GM19099 (cell line): ENCODE measurements around the gene SLC18A3.

Source experiments
- POLR2A ChIP-seq: IDR thresholded peaks from 3 replicates; pipeline ENCODE4 v1.6.1; 2011; ENCODE audit warnings: low read depth; ENCODE audit not compliant: insufficient read length; ENCODE audit errors: extremely low read depth

SLC18A3 gene

GRCh38 chr10:49593998-49594397, 16.1 kb upstream of the SLC18A3 start:
- no peak for TF ChIP-seq POLR2A

DNA sequence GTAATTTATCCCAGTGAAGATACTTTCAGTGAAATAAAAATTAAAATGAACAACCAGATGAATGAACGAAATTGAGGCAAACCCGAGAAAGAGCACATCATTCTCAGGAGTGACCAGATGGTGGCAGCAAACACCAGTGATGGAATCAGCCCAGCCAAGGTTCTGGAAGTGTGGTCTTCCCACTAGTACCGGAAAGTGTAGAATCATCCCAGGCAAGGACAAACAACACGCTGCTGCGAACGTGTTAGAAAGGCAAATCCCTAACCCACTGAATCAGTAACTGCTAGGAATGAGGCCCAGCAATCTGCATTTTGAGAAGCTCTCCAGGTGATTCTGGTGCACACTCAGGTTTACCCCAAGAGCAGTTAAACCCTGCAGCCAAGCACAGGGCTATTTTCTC, 15.5 kb upstream of the SLC18A3 start:
- TF ChIP-seq POLR2A, result no peak

GRCh38 chr10:49595003-49595712, 15.0 kb upstream of the SLC18A3 start:
- no peak for TF ChIP-seq POLR2A

DNA sequence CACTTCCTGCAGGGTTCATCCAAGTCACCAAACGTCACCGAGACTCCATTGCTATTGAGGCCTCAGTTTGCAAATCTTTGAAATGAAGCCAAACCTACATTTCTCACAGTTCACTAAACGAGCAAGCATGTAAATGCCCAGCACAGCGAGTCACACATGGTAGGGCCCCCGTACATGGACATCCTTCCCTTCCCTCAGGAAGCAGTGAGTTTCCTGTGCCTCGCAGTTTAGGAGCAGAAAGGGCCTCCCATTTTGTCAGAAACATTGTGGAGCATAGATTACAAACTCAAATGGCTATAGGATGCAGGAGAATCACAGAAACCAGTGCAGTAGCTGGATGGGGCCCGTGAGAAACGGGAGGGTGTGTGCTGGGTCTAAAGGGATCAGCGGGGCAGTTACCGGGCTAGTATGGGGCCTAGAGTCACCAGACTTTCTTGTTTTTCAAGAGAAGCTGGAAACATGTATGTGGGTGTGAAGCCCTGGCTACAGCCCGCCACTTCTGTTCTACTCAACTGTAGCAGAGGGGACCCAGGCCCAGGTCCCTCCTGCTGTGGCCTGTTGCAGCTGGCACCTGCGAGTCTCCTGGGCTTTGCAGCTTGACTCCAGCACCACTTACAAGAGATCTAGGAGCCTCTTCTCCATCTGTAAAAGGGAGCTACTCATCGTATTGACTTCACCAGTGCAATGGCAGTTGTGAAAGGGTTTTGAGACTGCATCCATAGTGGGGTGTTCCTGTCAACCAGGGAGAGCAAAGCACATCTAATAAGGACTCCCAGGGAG, 14.2 kb upstream of the SLC18A3 start:
- TF ChIP-seq POLR2A, result no peak

GRCh38 chr10:49596493-49596809, 13.7 kb upstream of the SLC18A3 start:
- no peak for TF ChIP-seq POLR2A

DNA sequence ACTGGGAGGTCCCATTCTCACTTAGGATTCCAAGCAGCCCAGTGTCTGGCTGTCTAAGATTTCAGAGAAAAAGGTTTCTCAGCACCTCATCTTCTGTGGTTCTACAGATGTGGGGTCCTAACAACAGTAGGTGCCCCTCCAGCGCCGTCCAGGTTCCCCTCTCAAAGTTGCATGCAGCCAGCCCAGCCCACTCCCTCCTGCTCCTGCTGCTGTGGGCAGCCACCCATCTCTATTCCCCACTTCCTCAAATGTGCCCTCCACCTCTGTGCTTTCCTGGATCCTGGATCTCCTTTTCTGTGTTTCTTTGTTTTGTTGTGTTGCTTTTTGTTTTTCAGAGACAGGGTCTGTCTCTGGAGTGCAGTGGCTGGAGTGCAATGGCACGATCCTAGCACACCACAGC, 13.3 kb upstream of the SLC18A3 start:
- no peak for TF ChIP-seq POLR2A

GRCh38 chr10:49597426-49598163, 12.5 kb upstream of the SLC18A3 start:
- TF ChIP-seq POLR2A, result no peak

GRCh38 chr10:49598164-49598856, 11.8 kb upstream of the SLC18A3 start:
- TF ChIP-seq POLR2A, result no peak

- no peak for TF ChIP-seq POLR2A
Measured at GRCh38 chr10:49598986-49599385, 11.1 kb upstream of the SLC18A3 start.

DNA sequence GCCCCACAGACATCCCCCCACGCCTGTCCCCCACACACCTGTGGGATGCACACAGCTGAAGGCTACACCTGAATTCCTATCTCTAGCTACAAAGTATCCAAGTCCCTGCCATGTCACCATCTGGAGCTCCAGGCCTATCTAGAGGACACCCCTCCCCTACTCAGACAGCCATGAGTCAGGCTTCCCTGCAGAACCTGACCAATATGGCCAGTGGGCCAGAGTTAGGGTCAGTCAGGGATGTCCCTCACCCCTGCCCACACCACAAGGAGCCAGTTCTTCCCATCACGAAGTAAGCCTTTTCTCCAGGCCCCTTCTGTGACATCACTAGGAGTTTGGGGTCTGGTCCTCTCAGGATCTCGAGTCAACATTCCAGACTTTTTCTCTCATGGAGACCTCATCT, 10.6 kb upstream of the SLC18A3 start:
- TF ChIP-seq POLR2A, result no peak

DNA sequence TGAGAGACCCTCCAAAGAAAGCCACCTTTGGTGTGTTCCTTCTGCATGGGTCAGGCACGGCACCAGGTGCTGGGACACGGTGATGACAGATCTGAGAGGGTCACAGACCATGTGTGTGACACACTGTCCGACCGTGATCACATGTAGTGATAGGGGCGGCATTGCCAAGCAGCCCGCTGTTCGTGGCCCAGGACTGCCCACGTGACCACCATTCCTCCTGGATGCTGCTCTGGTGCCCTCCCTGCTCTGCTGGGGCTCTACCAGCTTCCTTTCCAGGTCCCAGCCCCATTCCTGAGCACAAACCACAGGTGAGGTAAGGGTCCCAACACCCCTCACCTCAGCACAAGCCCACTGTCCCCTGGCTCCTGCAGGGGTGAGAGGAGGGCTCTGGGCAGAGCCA, 10.1 kb upstream of the SLC18A3 start:
- no peak for TF ChIP-seq POLR2A

GRCh38 chr10:49600781-49601400, 9.2 kb upstream of the SLC18A3 start:
- no peak for TF ChIP-seq POLR2A

GRCh38 chr10:49601857-49602256, 8.3 kb upstream of the SLC18A3 start:
- no peak for TF ChIP-seq POLR2A

GRCh38 chr10:49602380-49603023, 7.6 kb upstream of the SLC18A3 start:
- no peak for TF ChIP-seq POLR2A
